ENCODE results near the gene TBC1D9B.

GRCh38 chr5:179812135-179812825, 95.4 kb downstream of the TBC1D9B start:
- TF ChIP-seq ESRRB (CRISPR knock-in tag; IDR thresholded peaks at IDR 0.05; ENCODE audit: borderline replicate concordance) (no peak), JUN (IDR thresholded peaks at IDR 0.05; ENCODE audit: borderline replicate concordance, low read depth, low read length) (no peak), JUN (CRISPR knock-in tag; IDR thresholded peaks at IDR 0.05; ENCODE audit: borderline replicate concordance) (no peak), YY1 (IDR thresholded peaks at IDR 0.05; ENCODE audit: borderline replicate concordance in 1 of 3, control insufficient read depth in 1 of 3, extremely low read depth in 1 of 3, insufficient read depth in 3 of 3, insufficient read length in 1 of 3, insufficient replicate concordance in 2 of 3, low read depth in 1 of 3, low read length in 2 of 3) (peak in 1 of 3 experiments; percentile 7), ERF (CRISPR knock-in tag; IDR thresholded peaks at IDR 0.05) (no peak), ZNF589 (CRISPR knock-in tag; IDR thresholded peaks at IDR 0.05; ENCODE audit: low read depth) (no peak), CTCF (IDR thresholded peaks at IDR 0.05 in 2 of 3, conservative IDR thresholded peaks at IDR 0.05 in 1 of 3; ENCODE audit: insufficient read depth in 2 of 3, low read depth in 1 of 3, low read length in 3 of 3) (no peak; a peak in 1 of 6 replicates), SMC3 (conservative IDR thresholded peaks at IDR 0.05; ENCODE audit: insufficient read depth, low read depth, low read length) (no peak)

All from K562 (cell line).